Fibroblast of the aortic adventitia (primary cell): ENCODE results near the gene BMX. TPM values are rescaled to one million over a fixed set of nuclear protein-coding genes. Genes with fewer than 3 reads are reported as not detected.

Experiments used
- DNase-seq: peaks from one replicate; pipeline ENCODE4 v3.0.0-alpha.2; 2010; ENCODE audit warnings: low read depth
- H3K4me3 ChIP-seq: 2 replicates; pipeline ENCODE4 v1.5.1; 2011; ENCODE audit warnings: low read depth, mild to moderate bottlenecking, control low read depth, low read length, moderate library complexity
- total RNA-seq: library from RNA; depleted of rRNA; stranded (reverse); fragments of >200 nt; gene quantifications from 2 replicates; pipeline ENCODE4 v1.2.3, GENCODE V29; 2012; ENCODE audit warnings: low replicate concordance
- TF ChIP-seq, protein P1 (sequence below): IDR thresholded peaks from 2 replicates; pipeline ENCODE4 v1.5.1; 2011; ENCODE audit warnings: mild to moderate bottlenecking, low read length, control low read depth, inconsistent platforms; ENCODE audit not compliant: insufficient read depth

BMX gene
- total RNA-seq, 1 donor: 0.18 TPM

DNA sequence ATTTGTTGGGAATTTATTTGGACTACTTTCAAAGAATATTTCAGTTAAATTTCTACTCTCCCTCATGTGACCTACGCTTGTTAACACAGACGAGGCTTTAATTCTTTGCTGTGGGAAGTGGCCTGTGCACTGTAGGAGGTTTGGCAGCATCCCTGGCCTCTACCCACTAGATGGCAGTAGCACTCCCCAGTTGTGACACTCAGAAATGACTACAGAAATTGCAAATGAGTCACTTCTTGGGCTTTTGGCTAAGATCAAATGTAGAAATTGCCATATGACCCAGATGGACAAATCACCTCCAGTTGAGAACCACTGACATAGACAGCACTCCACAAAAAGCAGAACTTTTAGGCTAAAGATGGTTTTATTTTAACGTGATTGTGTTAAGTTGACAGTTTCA is 29.6 kb upstream of the BMX start:
- DNase-seq: peak; percentile 77
- TF ChIP-seq, protein P1, sequence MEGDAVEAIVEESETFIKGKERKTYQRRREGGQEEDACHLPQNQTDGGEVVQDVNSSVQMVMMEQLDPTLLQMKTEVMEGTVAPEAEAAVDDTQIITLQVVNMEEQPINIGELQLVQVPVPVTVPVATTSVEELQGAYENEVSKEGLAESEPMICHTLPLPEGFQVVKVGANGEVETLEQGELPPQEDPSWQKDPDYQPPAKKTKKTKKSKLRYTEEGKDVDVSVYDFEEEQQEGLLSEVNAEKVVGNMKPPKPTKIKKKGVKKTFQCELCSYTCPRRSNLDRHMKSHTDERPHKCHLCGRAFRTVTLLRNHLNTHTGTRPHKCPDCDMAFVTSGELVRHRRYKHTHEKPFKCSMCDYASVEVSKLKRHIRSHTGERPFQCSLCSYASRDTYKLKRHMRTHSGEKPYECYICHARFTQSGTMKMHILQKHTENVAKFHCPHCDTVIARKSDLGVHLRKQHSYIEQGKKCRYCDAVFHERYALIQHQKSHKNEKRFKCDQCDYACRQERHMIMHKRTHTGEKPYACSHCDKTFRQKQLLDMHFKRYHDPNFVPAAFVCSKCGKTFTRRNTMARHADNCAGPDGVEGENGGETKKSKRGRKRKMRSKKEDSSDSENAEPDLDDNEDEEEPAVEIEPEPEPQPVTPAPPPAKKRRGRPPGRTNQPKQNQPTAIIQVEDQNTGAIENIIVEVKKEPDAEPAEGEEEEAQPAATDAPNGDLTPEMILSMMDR: peak; percentile 94
- H3K4me3 ChIP-seq: no peak overlapping the region

DNA sequence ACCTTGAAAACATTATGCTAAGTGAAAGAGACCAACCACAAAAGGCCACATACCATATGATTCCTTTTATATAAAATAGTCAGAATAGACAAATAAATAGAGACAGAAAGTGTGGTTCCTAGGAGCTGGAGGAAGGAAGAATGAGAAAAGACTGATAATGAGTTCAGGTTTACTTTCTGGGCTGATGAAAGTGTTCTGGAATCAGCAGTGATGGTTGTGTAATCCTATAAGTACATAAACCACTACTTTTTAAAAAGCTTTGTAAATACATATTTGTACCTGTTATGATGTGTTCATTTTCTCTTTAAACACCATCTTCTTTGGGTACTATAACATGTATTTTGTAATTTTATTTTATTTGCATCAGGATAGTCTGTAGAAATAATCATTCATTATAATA is 28.1 kb upstream of the BMX start:
- no peak overlapping the region for H3K4me3 ChIP-seq
- no peak for DNase-seq
- TF ChIP-seq, protein P1: no peak

DNA sequence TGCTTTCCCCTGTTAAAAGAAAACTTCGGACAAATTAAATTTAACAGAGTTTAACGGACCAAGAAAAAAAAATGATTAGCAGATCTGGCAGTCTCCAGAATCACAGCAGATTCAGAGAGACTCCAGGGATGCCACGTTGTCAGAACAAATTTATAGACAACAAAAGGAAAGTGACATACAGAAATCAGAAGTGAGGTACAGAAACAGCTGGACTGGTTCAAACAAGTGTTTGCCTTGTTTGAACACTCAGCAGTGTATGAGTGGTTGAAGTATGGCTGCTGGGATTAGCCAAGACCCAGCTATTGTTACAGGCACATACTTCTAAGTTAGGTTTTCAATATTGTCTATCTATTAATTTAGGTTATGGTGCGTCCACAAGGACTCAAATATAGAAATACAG is 26.6 kb upstream of the BMX start:
- DNase-seq: no peak
- no peak overlapping the region for H3K4me3 ChIP-seq
- TF ChIP-seq, protein P1: no peak

DNA sequence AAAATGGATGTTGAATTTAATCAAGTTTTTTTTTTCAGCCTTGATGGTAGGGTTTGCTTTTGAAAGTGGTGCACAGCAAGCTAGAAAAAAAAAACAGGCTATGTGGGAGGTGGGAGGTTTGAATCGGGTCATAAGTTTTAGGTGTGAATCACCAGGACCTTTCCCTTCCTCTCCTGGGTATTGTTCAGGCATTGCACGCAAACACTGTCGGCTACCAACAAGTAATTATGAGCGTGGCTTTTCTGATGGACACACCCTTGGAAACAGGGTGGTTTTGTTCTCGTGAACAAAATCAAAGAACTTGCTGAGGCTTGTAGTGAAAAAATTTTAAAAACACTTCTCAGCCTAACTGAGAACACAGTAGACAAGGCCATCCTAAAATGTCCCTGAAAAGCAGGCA is 25.6 kb upstream of the BMX start:
- DNase-seq: peak; percentile 77
- TF ChIP-seq, protein P1: no peak
- no peak overlapping the region for H3K4me3 ChIP-seq

DNA sequence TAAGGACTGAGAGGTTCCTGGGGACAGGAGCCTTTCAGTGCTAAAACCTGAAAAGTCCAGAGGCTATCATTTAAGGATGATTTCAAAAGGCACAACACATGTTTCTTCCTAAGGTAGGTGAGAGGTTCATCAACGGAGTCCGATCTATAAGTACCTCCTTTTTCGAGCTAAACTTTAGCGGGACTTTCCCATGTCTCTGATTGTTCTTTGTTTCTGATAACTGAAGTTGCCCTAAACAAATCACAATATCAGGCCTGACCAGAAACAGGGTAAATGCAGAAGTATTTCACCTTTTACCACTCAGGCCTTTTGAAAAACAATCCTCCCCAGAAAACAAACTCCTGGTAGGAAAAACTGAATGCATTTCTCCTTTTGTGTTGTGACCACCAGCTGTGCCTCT is 25.1 kb upstream of the BMX start:
- DNase-seq: no peak
- TF ChIP-seq, protein P1: no peak
- no peak overlapping the region for H3K4me3 ChIP-seq

DNA sequence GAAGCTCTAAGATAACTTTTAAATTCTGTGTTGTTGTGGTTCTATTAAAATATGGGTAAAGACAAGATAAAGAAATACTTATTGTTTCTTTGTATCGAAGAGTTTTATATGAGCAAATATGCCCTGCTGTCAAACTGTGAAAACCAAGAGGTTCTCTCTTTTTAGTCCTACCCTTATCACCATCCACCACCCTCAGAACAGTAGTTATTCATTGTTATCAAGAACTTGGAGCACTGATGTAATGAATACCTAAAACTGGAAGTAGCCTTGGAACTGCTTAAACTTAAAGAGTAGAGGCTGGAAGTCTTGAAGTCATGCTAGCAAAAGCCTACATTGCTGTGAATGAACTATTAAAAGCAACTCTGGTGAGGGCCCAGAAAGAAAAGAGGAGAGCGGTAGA is 16.7 kb upstream of the BMX start:
- TF ChIP-seq, protein P1: no peak
- no peak overlapping the region for H3K4me3 ChIP-seq
- no peak for DNase-seq

DNA sequence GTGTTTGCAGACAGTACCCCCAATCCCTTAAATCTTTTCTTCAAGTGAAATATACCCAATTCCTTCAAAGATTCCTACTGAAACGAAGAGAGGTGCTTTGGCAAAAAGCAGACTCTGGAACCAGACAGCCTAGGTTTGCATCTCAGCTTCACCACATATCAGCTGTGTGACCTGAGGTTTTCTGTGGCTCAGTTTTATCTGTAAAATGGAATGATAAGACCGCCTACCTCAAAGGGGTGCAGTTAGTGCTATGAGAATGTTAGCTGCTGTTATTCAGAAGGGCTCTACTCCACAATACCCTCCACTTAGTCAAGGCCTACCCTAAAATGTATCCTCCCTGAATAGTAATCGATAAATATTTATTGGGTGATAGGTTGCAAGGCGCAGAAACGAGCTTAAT is 8.1 kb upstream of the BMX start:
- H3K4me3 ChIP-seq: peak overlapping the region; percentile 74
- TF ChIP-seq, protein P1: no peak
- DNase-seq: no peak
